GM04504 (cell line): Measurements from ENCODE around the gene ZNF385A.
A peak's percentile ranks its signal among the peaks of the same experiment; 100 is the strongest.

Experiments used
- DNase-seq: peaks from one replicate; pipeline ENCODE4 v3.0.0-alpha.2; 2012; ENCODE audit warnings: low read depth

The ZNF385A gene

GRCh38 chr12:54384591-54385041 is at the start of gene ZNF385A:
Gene ZNF385A, minus strand, starts transcription at chr12:54384733. Its CDS starts 219 bp downstream, at chr12:54384514.
- no peak for DNase-seq

GRCh38 chr12:54432815-54433164 is 48.3 kb upstream of the ZNF385A start:
- no peak for DNase-seq

GRCh38 chr12:54431911-54432814 is 47.6 kb upstream of the ZNF385A start:
- peak; percentile 69 for DNase-seq

- no peak for DNase-seq
Observed at GRCh38 chr12:54430471-54431069, 46.0 kb upstream of the ZNF385A start.

GRCh38 chr12:54429014-54429471 is 44.5 kb upstream of the ZNF385A start:
- DNase-seq, result no peak

GRCh38 chr12:54428050-54429013 is 43.8 kb upstream of the ZNF385A start:
- no peak for DNase-seq

GRCh38 chr12:54427106-54427505 is 42.6 kb upstream of the ZNF385A start:
- no peak for DNase-seq

GRCh38 chr12:54426690-54427089 is 42.2 kb upstream of the ZNF385A start:
- DNase-seq, result no peak

GRCh38 chr12:54425702-54426101 is 41.2 kb upstream of the ZNF385A start:
- DNase-seq, result no peak

- DNase-seq, result no peak
Observed at GRCh38 chr12:54424224-54424623, 39.7 kb upstream of the ZNF385A start.

GRCh38 chr12:54423816-54424150 is 39.2 kb upstream of the ZNF385A start:
- DNase-seq, result no peak

GRCh38 chr12:54421879-54422250 is 37.3 kb upstream of the ZNF385A start:
- no peak for DNase-seq

- DNase-seq, result no peak
Observed at GRCh38 chr12:54421175-54421878, 36.8 kb upstream of the ZNF385A start.

- no peak for DNase-seq
Observed at GRCh38 chr12:54420766-54421144, 36.2 kb upstream of the ZNF385A start.

GRCh38 chr12:54419088-54419887 is 34.8 kb upstream of the ZNF385A start, which contains the start of gene ITGA5:
Gene ITGA5, minus strand, starts transcription at chr12:54419266. Its CDS starts 68 bp downstream, at chr12:54419198.
- peak; percentile 69 for DNase-seq

GRCh38 chr12:54418441-54419087 is 34.0 kb upstream of the ZNF385A start:
- no peak for DNase-seq

GRCh38 chr12:54417712-54418440 is 33.3 kb upstream of the ZNF385A start:
- DNase-seq, result no peak

GRCh38 chr12:54416687-54417603 is 32.4 kb upstream of the ZNF385A start:
- no peak for DNase-seq
